ENCODE results near the gene HMCN2.

Gene HMCN2

GRCh38 chr9:130470269-130470668 lies 204.7 kb downstream of the HMCN2 start:
- Mint-ChIP-seq H3K9me3 (no peaks in the 10 kb centered on the region), H3K4me3 (no peak overlapping the region), H3K36me3 (ENCODE audit: low read depth) (no peaks in the 10 kb centered on the region), H3K4me1 (peaks cover 62% of the 10 kb centered on the region), H3K27ac (no peak overlapping the region), H3K27me3 (ENCODE audit: low read depth, poor library complexity) (peaks cover 52% of the 10 kb centered on the region)
- no peak for DNase-seq
- TF ChIP-seq CTCF (IDR thresholded peaks at IDR 0.05): no peak

GRCh38 chr9:130470950-130471349 lies 205.4 kb downstream of the HMCN2 start:
- H3K27me3 Mint-ChIP-seq (ENCODE audit: low read depth, poor library complexity): peaks cover 55% of the 10 kb centered on the region

GRCh38 chr9:130471411-130472183 lies 206.0 kb downstream of the HMCN2 start:
- no peak for DNase-seq
- Mint-ChIP-seq H3K4me1 (peaks cover 57% of the 10 kb centered on the region), H3K4me3 (no peak overlapping the region), H3K27me3 (ENCODE audit: low read depth, poor library complexity) (peaks cover 57% of the 10 kb centered on the region), H3K27ac (no peak overlapping the region), H3K9me3 (no peaks in the 10 kb centered on the region), H3K36me3 (ENCODE audit: low read depth) (no peaks in the 10 kb centered on the region)
- TF ChIP-seq CTCF (IDR thresholded peaks at IDR 0.05): no peak

More at GRCh38 chr9:130470950-130471349, 205.4 kb downstream of the HMCN2 start:
- no peak for TF ChIP-seq CTCF (IDR thresholded peaks at IDR 0.05)
- DNase-seq: no peak
- Mint-ChIP-seq H3K36me3 (ENCODE audit: low read depth) (no peaks in the 10 kb centered on the region), H3K27ac (no peak overlapping the region), H3K4me3 (no peak overlapping the region), H3K4me1 (peaks cover 58% of the 10 kb centered on the region), H3K9me3 (no peaks in the 10 kb centered on the region)

GRCh38 chr9:130472184-130472705 lies 206.7 kb downstream of the HMCN2 start:
- H3K36me3 Mint-ChIP-seq (ENCODE audit: low read depth): no peaks in the 10 kb centered on the region
- TF ChIP-seq CTCF (IDR thresholded peaks at IDR 0.05): no peak
- H3K4me1 Mint-ChIP-seq: peaks cover 51% of the 10 kb centered on the region
- peaks cover 63% of the 10 kb centered on the region for H3K27me3 Mint-ChIP-seq (ENCODE audit: low read depth, poor library complexity)
- no peaks in the 10 kb centered on the region for H3K9me3 Mint-ChIP-seq
- no peak overlapping the region for H3K4me3 Mint-ChIP-seq
- DNase-seq: no peak
- H3K27ac Mint-ChIP-seq: no peak overlapping the region

GRCh38 chr9:130473009-130473408 lies 207.4 kb downstream of the HMCN2 start:
- Mint-ChIP-seq H3K27me3 (ENCODE audit: low read depth, poor library complexity) (peaks cover 58% of the 10 kb centered on the region), H3K4me1 (peaks cover 43% of the 10 kb centered on the region), H3K4me3 (no peak overlapping the region), H3K9me3 (no peaks in the 10 kb centered on the region), H3K36me3 (ENCODE audit: low read depth) (no peaks in the 10 kb centered on the region), H3K27ac (no peak overlapping the region)
- no peak for DNase-seq
- TF ChIP-seq CTCF (IDR thresholded peaks at IDR 0.05): no peak

GRCh38 chr9:130473566-130473965 lies 208.0 kb downstream of the HMCN2 start:
- Mint-ChIP-seq H3K4me3 (no peak overlapping the region), H3K27me3 (ENCODE audit: low read depth, poor library complexity) (peaks cover 62% of the 10 kb centered on the region), H3K9me3 (no peaks in the 10 kb centered on the region), H3K27ac (no peak overlapping the region), H3K4me1 (peaks cover 43% of the 10 kb centered on the region), H3K36me3 (ENCODE audit: low read depth) (no peaks in the 10 kb centered on the region)
- DNase-seq: no peak
- TF ChIP-seq CTCF (IDR thresholded peaks at IDR 0.05): no peak

Data from nephron progenitor cell (in vitro differentiated cells).